ENCODE data around the gene ABCA13. TPM values are rescaled to one million over a fixed set of nuclear protein-coding genes. Genes with fewer than 3 reads are reported as not detected.

ABCA13 gene
- total RNA-seq, 1 donor from 2014 or later, result 0.12 TPM

GRCh38 chr7:48292949-48293348, 121.7 kb downstream of the ABCA13 start:
- H3K27me3 Mint-ChIP-seq, result no peaks in the 10 kb centered on the region
- no peak overlapping the region for H3K4me3 Mint-ChIP-seq (ENCODE audit: low read depth)
- DNase-seq (ENCODE audit: low spot score, unreplicated experiment), result no peak
- no peak for TF ChIP-seq CTCF (IDR thresholded peaks at IDR 0.05; ENCODE audit: unreplicated experiment)
- H3K9me3 Mint-ChIP-seq (ENCODE audit: low read depth), result no peaks in the 10 kb centered on the region
- no peak overlapping the region for H3K27ac Mint-ChIP-seq
- H3K4me1 Mint-ChIP-seq (ENCODE audit: low read depth), result no peaks in the 10 kb centered on the region
- no peaks in the 10 kb centered on the region for H3K36me3 Mint-ChIP-seq (ENCODE audit: insufficient read depth)

GRCh38 chr7:48295296-48295971, 124.2 kb downstream of the ABCA13 start:
- TF ChIP-seq CTCF (IDR thresholded peaks at IDR 0.05; ENCODE audit: unreplicated experiment), result no peak
- Mint-ChIP-seq H3K27me3 (no peaks in the 10 kb centered on the region), H3K9me3 (ENCODE audit: low read depth) (no peaks in the 10 kb centered on the region), H3K27ac (no peak overlapping the region), H3K36me3 (ENCODE audit: insufficient read depth) (no peaks in the 10 kb centered on the region), H3K4me1 (ENCODE audit: low read depth) (no peaks in the 10 kb centered on the region), H3K4me3 (ENCODE audit: low read depth) (no peak overlapping the region)
- no peak for DNase-seq (ENCODE audit: low spot score, unreplicated experiment)

GRCh38 chr7:48296966-48297365, 125.7 kb downstream of the ABCA13 start:
- TF ChIP-seq CTCF (IDR thresholded peaks at IDR 0.05; ENCODE audit: unreplicated experiment), result no peak
- DNase-seq (ENCODE audit: low spot score, unreplicated experiment), result no peak
- Mint-ChIP-seq H3K4me1 (ENCODE audit: low read depth) (no peaks in the 10 kb centered on the region), H3K27me3 (no peaks in the 10 kb centered on the region), H3K4me3 (ENCODE audit: low read depth) (no peak overlapping the region), H3K27ac (no peak overlapping the region), H3K9me3 (ENCODE audit: low read depth) (no peaks in the 10 kb centered on the region), H3K36me3 (ENCODE audit: insufficient read depth) (no peaks in the 10 kb centered on the region)

- Mint-ChIP-seq H3K27me3 (no peaks in the 10 kb centered on the region), H3K36me3 (ENCODE audit: insufficient read depth) (no peaks in the 10 kb centered on the region), H3K9me3 (ENCODE audit: low read depth) (no peaks in the 10 kb centered on the region), H3K4me3 (ENCODE audit: low read depth) (no peak overlapping the region), H3K27ac (no peak overlapping the region), H3K4me1 (ENCODE audit: low read depth) (no peaks in the 10 kb centered on the region)
- no peak for TF ChIP-seq CTCF (IDR thresholded peaks at IDR 0.05; ENCODE audit: unreplicated experiment)
- DNase-seq (ENCODE audit: low spot score, unreplicated experiment), result no peak
Observed at GRCh38 chr7:48298779-48299178, 127.5 kb downstream of the ABCA13 start.

- Mint-ChIP-seq H3K4me3 (ENCODE audit: low read depth) (no peak overlapping the region), H3K9me3 (ENCODE audit: low read depth) (no peaks in the 10 kb centered on the region), H3K27me3 (no peaks in the 10 kb centered on the region), H3K27ac (no peak overlapping the region), H3K4me1 (ENCODE audit: low read depth) (no peaks in the 10 kb centered on the region), H3K36me3 (ENCODE audit: insufficient read depth) (no peaks in the 10 kb centered on the region)
- DNase-seq (ENCODE audit: low spot score, unreplicated experiment), result peak; percentile 43
- peak; percentile 85 for TF ChIP-seq CTCF (IDR thresholded peaks at IDR 0.05; ENCODE audit: unreplicated experiment)
Observed at GRCh38 chr7:48299580-48300169, 128.4 kb downstream of the ABCA13 start.
